ENCODE measurements around the gene RAD18. TPM values are rescaled to one million over a fixed set of nuclear protein-coding genes. Genes with fewer than 3 reads are reported as not detected.

Gene RAD18
- total and polyA plus RNA-seq, 10 donors: 1.6 to 20.7 (median 12.4) TPM

DNA sequence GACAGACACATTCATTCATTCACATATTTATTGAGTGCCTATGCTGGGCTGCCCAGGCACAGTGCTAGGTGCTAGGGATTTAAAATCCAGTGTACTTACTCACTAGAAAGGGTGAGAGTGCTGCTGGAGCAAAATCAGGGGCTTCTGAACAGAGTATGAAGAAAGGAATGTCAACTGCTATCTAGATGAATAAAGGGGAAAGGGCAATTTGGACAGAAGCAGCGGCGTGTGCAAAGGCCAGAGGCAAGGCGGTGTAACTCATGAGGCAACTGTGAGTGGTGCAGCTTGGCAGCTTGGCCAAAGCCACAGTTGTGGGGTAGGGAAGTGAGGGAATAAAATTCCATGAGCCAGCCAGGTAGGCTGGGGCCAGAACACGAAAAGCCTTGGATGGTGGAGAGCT is 76.7 kb downstream of the RAD18 start:
- Histone ChIP-seq H3K4me1 (no peaks in the 10 kb centered on the region), H3K9me3 (peaks cover 0 to 4% (median 0%) of the 10 kb centered on the region in 8 donors), H3K27me3 (replicated peaks in 1 of 7) (no peaks in the 10 kb centered on the region), H3K36me3 (peaks cover 0 to 87% (median 8%) of the 10 kb centered on the region in 6 donors), H3K4me3 (no peak overlapping the region), H3K27ac (no peak overlapping the region)
- TF ChIP-seq POLR2AphosphoS5 (IDR thresholded peaks at IDR 0.05): no peak
- TF ChIP-seq POLR2A (IDR thresholded peaks at IDR 0.05): no peak
- TF ChIP-seq, protein P1, sequence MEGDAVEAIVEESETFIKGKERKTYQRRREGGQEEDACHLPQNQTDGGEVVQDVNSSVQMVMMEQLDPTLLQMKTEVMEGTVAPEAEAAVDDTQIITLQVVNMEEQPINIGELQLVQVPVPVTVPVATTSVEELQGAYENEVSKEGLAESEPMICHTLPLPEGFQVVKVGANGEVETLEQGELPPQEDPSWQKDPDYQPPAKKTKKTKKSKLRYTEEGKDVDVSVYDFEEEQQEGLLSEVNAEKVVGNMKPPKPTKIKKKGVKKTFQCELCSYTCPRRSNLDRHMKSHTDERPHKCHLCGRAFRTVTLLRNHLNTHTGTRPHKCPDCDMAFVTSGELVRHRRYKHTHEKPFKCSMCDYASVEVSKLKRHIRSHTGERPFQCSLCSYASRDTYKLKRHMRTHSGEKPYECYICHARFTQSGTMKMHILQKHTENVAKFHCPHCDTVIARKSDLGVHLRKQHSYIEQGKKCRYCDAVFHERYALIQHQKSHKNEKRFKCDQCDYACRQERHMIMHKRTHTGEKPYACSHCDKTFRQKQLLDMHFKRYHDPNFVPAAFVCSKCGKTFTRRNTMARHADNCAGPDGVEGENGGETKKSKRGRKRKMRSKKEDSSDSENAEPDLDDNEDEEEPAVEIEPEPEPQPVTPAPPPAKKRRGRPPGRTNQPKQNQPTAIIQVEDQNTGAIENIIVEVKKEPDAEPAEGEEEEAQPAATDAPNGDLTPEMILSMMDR (IDR thresholded peaks at IDR 0.05 in 8 of 11, conservative IDR thresholded peaks at IDR 0.05 in 3 of 11): no peak
- WGBS, 5 donors: 71 to 87% (median 83%) methylated on average over 4 of the region's 4 CpGs
- no peak for DNase-seq
- intact Hi-C loops (cut with DNase I; ENCODE audit: low total_unique reads): no loop called here

DNA sequence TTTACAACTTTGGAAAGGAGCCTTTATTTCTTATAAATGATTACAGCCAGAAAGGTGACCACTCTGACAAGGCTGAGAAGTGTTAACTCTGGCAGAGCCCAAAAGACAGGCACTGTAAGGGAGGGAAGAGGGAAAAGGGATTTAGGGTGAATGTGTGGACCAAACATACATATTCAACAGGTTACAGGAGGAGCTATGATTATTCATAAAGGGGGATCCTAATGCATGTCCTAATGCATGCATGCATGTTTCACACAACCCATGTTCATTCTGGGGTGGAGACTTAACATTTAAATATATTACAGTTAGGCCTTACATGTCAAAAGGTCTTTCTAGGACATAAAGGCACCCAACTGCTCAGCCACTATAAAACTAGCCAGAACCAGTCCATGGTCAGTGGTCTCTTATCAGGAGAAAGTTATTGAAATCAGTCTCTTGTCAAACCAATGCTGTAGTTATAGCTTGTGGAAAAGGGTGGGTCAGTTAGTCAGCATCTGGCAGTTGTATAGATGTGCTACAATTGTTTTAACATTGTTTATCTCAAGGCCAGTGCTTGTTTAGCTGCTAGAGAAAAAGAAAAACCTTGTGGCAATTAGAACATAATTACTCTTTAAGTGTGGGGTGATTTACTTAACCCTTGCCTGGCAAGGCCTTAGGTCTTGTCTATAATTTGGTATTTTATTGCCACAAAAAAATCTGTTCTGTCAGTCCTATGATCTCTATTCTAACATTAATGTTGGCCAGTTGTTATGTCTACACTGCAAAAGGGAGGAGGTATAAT is 77.5 kb downstream of the RAD18 start:
- TF ChIP-seq, protein P1 (IDR thresholded peaks at IDR 0.05 in 8 of 11, conservative IDR thresholded peaks at IDR 0.05 in 3 of 11): no peak
- TF ChIP-seq POLR2AphosphoS5 (IDR thresholded peaks at IDR 0.05) (no peak), POLR2A (IDR thresholded peaks at IDR 0.05) (no peak)
- intact Hi-C loops (cut with DNase I; ENCODE audit: low total_unique reads): no loop called here
- peaks cover 0 to 4% (median 0%) of the 10 kb centered on the region in 8 donors for H3K9me3 ChIP-seq
- no peaks in the 10 kb centered on the region for H3K27me3 ChIP-seq (replicated peaks in 1 of 7)
- no peak overlapping the region for H3K27ac ChIP-seq
- H3K4me3 ChIP-seq: no peak overlapping the region
- no peak for DNase-seq
- H3K4me1 ChIP-seq: no peaks in the 10 kb centered on the region
- peaks cover 0 to 93% (median 8%) of the 10 kb centered on the region in 6 donors for H3K36me3 ChIP-seq

DNA sequence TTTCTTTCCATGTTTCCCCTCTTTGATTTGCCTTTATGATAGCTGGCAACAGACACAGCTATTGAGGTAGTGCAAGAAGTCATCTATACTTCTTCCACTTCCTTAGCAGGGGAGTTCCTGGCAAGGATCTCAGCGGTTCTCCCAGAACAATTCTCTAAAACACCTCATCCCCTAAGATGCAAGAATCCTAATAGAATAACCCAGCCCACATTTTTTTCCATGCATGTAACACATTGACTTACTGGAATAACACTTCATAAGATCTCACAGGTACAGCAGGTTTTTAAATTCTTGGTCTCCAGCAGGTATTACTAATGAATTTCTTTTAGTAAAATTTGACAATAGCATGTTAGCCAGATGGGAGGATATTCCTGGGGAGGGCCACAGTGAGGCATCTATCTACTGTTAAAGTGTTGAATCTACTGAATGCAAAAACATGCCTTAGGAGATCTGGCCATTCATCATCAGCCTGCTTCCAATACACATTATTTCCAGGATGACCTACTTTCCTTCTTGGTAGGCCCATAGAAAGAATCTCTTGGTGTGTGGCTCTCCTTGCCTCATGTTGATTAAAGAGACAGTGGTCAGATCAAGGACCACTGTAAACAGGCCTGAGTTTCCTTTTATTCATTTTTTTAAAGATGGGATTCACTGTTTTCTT is 78.5 kb downstream of the RAD18 start:
- 95 to 100% (median 97%) methylated on average over 1 of the region's 1 CpG for WGBS, 5 donors
- no peak for TF ChIP-seq POLR2A (IDR thresholded peaks at IDR 0.05)
- no peak for TF ChIP-seq POLR2AphosphoS5 (IDR thresholded peaks at IDR 0.05)
- TF ChIP-seq, protein P1 (IDR thresholded peaks at IDR 0.05 in 8 of 11, conservative IDR thresholded peaks at IDR 0.05 in 3 of 11): no peak
- H3K4me1 ChIP-seq: no peaks in the 10 kb centered on the region
- no peak overlapping the region for H3K4me3 ChIP-seq
- peaks cover 0 to 93% (median 8%) of the 10 kb centered on the region in 6 donors for H3K36me3 ChIP-seq
- H3K27ac ChIP-seq: no peak overlapping the region
- intact Hi-C loops (cut with DNase I; ENCODE audit: low total_unique reads): no loop called here
- DNase-seq: no peak
- peaks cover 0 to 4% (median 0%) of the 10 kb centered on the region in 8 donors for H3K9me3 ChIP-seq
- no peaks in the 10 kb centered on the region for H3K27me3 ChIP-seq (replicated peaks in 1 of 7)

DNA sequence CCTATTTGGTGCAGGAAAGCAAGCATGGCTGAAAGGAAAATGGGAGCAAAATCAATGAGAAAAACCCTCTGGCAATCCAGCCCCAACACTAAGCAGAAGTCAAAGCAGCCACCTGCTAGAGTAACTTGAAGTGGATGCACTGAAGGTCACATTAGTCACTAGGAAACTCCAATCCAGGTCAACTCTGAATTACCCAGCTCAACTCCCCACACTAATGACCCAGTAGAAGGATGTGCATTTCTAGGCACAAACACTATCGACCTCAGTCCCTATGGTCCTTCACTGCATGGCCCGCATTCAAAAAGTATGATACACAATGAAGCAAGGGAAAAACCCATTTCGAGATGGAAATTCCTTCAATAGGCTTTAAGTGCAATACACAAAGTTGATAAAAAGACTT is 80.6 kb downstream of the RAD18 start:
- TF ChIP-seq POLR2AphosphoS5 (IDR thresholded peaks at IDR 0.05): no peak
- no peak for TF ChIP-seq POLR2A (IDR thresholded peaks at IDR 0.05)
- TF ChIP-seq, protein P1 (IDR thresholded peaks at IDR 0.05 in 8 of 11, conservative IDR thresholded peaks at IDR 0.05 in 3 of 11): no peak
- H3K9me3 ChIP-seq: peaks cover 0 to 4% (median 0%) of the 10 kb centered on the region in 8 donors
- H3K4me3 ChIP-seq: no peak overlapping the region
- no peak for DNase-seq
- peaks cover 0 to 2% (median 0%) of the 10 kb centered on the region in 6 donors for H3K4me1 ChIP-seq
- no peak overlapping the region for H3K27ac ChIP-seq
- 69 to 93% (median 83%) methylated on average over 3 of the region's 3 CpGs for WGBS, 5 donors
- no peaks in the 10 kb centered on the region for H3K27me3 ChIP-seq (replicated peaks in 1 of 7)
- peaks cover 0 to 87% (median 4%) of the 10 kb centered on the region in 6 donors for H3K36me3 ChIP-seq
- intact Hi-C loops (cut with DNase I; ENCODE audit: low total_unique reads): no loop called here

Measured in spleen (tissue), 11 donors.